DMS153 treated with DMSO at 0.1 percent for 48 hours (cell line): ENCODE results near the gene HAUS8.
"Not testable (repeated sequence)": the region's sequence is repeated elsewhere in the genome, so short reads cannot be mapped to it uniquely, and the experiment has no call there.

Experiments used
- DNase-seq: peaks from one replicate; lab custom pipeline; 2025; ENCODE audit not compliant: unreplicated experiment; lab: John Stamatoyannopoulos, UW

Gene HAUS8

GRCh38 chr19:17075035-17075863 is at the start of gene HAUS8, which contains the start of gene MYO9B:
Gene HAUS8, minus strand, starts transcription at chr19:17075452. Its CDS starts 30 bp downstream, at chr19:17075422.
Gene MYO9B, plus strand, starts transcription at chr19:17075777. Its CDS starts 25,941 bp downstream, at chr19:17101718.
- DNase-seq = peak; percentile 82

- DNase-seq = no peak
These were observed 48.8 kb upstream of the HAUS8 start for GRCh38 chr19:17124025-17124424.

GRCh38 chr19:17123041-17123440 is 47.8 kb upstream of the HAUS8 start:
- DNase-seq = no peak

- DNase-seq = no peak
These were observed 46.6 kb upstream of the HAUS8 start for GRCh38 chr19:17121736-17122293.

- DNase-seq = no peak
These were observed 43.7 kb upstream of the HAUS8 start for GRCh38 chr19:17118957-17119356.

- no peak for DNase-seq
These were observed 41.9 kb upstream of the HAUS8 start for GRCh38 chr19:17116996-17117702.

- no peak for DNase-seq
These were observed 39.2 kb upstream of the HAUS8 start for GRCh38 chr19:17114414-17114831.

- no peak for DNase-seq
These were observed 38.0 kb upstream of the HAUS8 start for GRCh38 chr19:17113127-17113785.

GRCh38 chr19:17112700-17113099 is 37.4 kb upstream of the HAUS8 start:
- DNase-seq = no peak

GRCh38 chr19:17112271-17112670 is 37.0 kb upstream of the HAUS8 start:
- no peak for DNase-seq

GRCh38 chr19:17111766-17112165 is 36.5 kb upstream of the HAUS8 start:
- no peak for DNase-seq

GRCh38 chr19:17110599-17110966 is 35.3 kb upstream of the HAUS8 start:
- DNase-seq = no peak

GRCh38 chr19:17109962-17110598 is 34.8 kb upstream of the HAUS8 start:
- no peak for DNase-seq

- DNase-seq = no peak
These were observed 34.0 kb upstream of the HAUS8 start for GRCh38 chr19:17109300-17109699.

GRCh38 chr19:17108453-17108784 is 33.2 kb upstream of the HAUS8 start:
- DNase-seq = no peak

GRCh38 chr19:17107546-17108452 is 32.5 kb upstream of the HAUS8 start:
- peak; percentile 7 for DNase-seq

- DNase-seq = not testable (repeated sequence)
These were observed 31.7 kb upstream of the HAUS8 start for GRCh38 chr19:17106964-17107363.

GRCh38 chr19:17105556-17105955 is 30.3 kb upstream of the HAUS8 start:
- no peak for DNase-seq

GRCh38 chr19:17104679-17105078 is 29.4 kb upstream of the HAUS8 start:
- DNase-seq = no peak

GRCh38 chr19:17103177-17103576 is 27.9 kb upstream of the HAUS8 start:
- DNase-seq = no peak
